ENCODE data around the gene PEPD.

DNA sequence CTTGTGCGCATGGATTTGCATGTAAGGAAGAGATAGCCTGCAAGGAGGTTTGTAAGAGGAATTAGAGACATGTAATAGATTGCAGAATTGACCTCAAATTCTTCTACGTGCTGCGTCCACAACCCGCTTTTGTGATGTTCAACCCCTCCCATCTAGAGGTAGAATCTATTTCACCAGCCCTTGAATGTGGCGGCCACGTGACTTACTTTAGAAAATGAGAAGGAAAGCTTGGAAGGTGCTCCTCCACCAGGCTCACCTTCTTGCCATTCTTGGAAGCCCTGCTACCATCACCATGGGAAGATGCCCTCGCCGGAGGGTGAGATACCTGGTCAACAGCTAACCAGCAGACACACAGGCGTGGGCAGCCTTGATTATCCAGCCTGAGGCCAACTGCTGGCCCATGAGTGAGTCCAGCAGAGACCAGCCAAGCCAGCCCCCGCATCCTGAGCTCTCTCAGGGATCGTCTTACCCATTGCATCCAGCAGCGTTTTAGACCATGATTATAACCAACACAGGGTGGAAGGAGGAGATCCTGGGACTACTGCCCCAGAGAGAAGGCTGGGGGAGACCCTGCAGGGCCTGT is 7.6 kb upstream of the PEPD start:
- TF ChIP-seq, protein P1, sequence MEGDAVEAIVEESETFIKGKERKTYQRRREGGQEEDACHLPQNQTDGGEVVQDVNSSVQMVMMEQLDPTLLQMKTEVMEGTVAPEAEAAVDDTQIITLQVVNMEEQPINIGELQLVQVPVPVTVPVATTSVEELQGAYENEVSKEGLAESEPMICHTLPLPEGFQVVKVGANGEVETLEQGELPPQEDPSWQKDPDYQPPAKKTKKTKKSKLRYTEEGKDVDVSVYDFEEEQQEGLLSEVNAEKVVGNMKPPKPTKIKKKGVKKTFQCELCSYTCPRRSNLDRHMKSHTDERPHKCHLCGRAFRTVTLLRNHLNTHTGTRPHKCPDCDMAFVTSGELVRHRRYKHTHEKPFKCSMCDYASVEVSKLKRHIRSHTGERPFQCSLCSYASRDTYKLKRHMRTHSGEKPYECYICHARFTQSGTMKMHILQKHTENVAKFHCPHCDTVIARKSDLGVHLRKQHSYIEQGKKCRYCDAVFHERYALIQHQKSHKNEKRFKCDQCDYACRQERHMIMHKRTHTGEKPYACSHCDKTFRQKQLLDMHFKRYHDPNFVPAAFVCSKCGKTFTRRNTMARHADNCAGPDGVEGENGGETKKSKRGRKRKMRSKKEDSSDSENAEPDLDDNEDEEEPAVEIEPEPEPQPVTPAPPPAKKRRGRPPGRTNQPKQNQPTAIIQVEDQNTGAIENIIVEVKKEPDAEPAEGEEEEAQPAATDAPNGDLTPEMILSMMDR (IDR thresholded peaks at IDR 0.05; ENCODE audit: low read length), result no peak
- TF ChIP-seq EZH2 (IDR thresholded peaks at IDR 0.05; ENCODE audit: borderline replicate concordance, low read length), result no peak

Measured in OCI-LY1 (cell line).